GM23338 (cell line): Measurements from ENCODE around the gene LARGE1. TPM values are rescaled to one million over a fixed set of nuclear protein-coding genes. Genes with fewer than 3 reads are reported as not detected.

Experiments
- ATAC-seq: fragments of 200-7000 bp; cut with Tn5 transposase; 3 replicates; pipeline ENCODE4 v1.9.1; 2020
- DNase-seq: peaks from one replicate; pipeline ENCODE4 v3.0.0-alpha.2; 2015; ENCODE audit warnings: low spot score
- H2AFZ ChIP-seq: fragments of 200-600 bp; sonication (generic); 2 replicates; pipeline ENCODE4 v1.8.0; 2016; ENCODE audit warnings: antibody characterized with exemption, mild to moderate bottlenecking, moderate library complexity
- H3F3A ChIP-seq: fragments of 200-600 bp; sonication (generic); replicated peaks from 2 replicates; pipeline ENCODE4 v1.8.0; 2017; ENCODE audit warnings: antibody characterized with exemption, mixed run types, low read depth
- H3K27ac ChIP-seq: fragments of 200-600 bp; sonication (generic); 2 replicates; pipeline ENCODE4 v1.6.1; 2016; ENCODE audit warnings: low read depth
- H3K27me3 ChIP-seq: fragments of 200-600 bp; sonication (generic); 2 replicates; pipeline ENCODE4 v1.8.0; 2016; ENCODE audit warnings: mild to moderate bottlenecking, mixed run types, moderate library complexity; ENCODE audit not compliant: insufficient read depth
- H3K36me3 ChIP-seq: fragments of 200-600 bp; sonication (generic); 2 replicates; pipeline ENCODE4 v1.8.0; 2016; ENCODE audit warnings: mild to moderate bottlenecking; ENCODE audit not compliant: insufficient read depth
- H3K4me1 ChIP-seq: fragments of 200-600 bp; sonication (generic); 2 replicates; pipeline ENCODE4 v1.8.0; 2016; ENCODE audit warnings: mild to moderate bottlenecking, moderate library complexity; ENCODE audit not compliant: insufficient read depth
- H3K4me2 ChIP-seq: fragments of 200-600 bp; sonication (generic); 2 replicates; pipeline ENCODE4 v1.7.1; 2017; ENCODE audit warnings: mixed run types
- H3K4me3 ChIP-seq: fragments of 200-600 bp; sonication (generic); 2 replicates; pipeline ENCODE4 v1.6.1; 2016; ENCODE audit warnings: mixed run types
- H3K79me2 ChIP-seq: fragments of 200-600 bp; sonication (generic); replicated peaks from 2 replicates; pipeline ENCODE4 v1.8.0; 2017; ENCODE audit warnings: mild to moderate bottlenecking; ENCODE audit not compliant: insufficient read depth
- H3K9me2 ChIP-seq: fragments of 200-600 bp; sonication (generic); 2 replicates; pipeline ENCODE4 v1.8.0; 2017; ENCODE audit not compliant: insufficient read depth
- H4K20me1 ChIP-seq: fragments of 200-600 bp; sonication (generic); replicated peaks from 2 replicates; pipeline ENCODE4 v1.8.0; 2017; ENCODE audit warnings: mild to moderate bottlenecking; ENCODE audit not compliant: insufficient read depth
- H3K27ac Mint-ChIP-seq: 2 replicates; pipeline ENCODE4 v1.8.0; 2020; ENCODE audit warnings: inconsistent platforms, mild to moderate bottlenecking, moderate library complexity, mixed read lengths
- H3K27me3 Mint-ChIP-seq: 3 replicates; pipeline ENCODE4 v1.8.0; 2022; ENCODE audit warnings: low read depth, mild to moderate bottlenecking, moderate library complexity, mixed read lengths, inconsistent platforms; ENCODE audit not compliant: insufficient read depth, poor library complexity
- H3K36me3 Mint-ChIP-seq: 3 replicates; pipeline ENCODE4 v1.8.0; 2021; ENCODE audit warnings: low read depth, mild to moderate bottlenecking, inconsistent platforms, moderate library complexity, mixed read lengths
- H3K4me1 Mint-ChIP-seq: 3 replicates; pipeline ENCODE4 v1.8.0; 2020; ENCODE audit warnings: mild to moderate bottlenecking, inconsistent platforms, mixed read lengths
- H3K4me3 Mint-ChIP-seq: 3 replicates; pipeline ENCODE4 v1.8.0; 2021; ENCODE audit warnings: moderate library complexity, mild to moderate bottlenecking, inconsistent platforms, mixed read lengths
- H3K9me3 Mint-ChIP-seq: 3 replicates; pipeline ENCODE4 v1.8.0; 2020; ENCODE audit warnings: moderate library complexity, mild to moderate bottlenecking, inconsistent platforms, mixed read lengths
- CREB1 ChIP-seq: fragments of 250-450 bp; sonication (Bioruptor Pico); IDR thresholded peaks from 2 replicates; pipeline ENCODE4 v1.5.0; 2020; ENCODE audit warnings: low read depth, mild to moderate bottlenecking, moderate library complexity
- EZH2 ChIP-seq: fragments of 200-600 bp; sonication (generic); IDR thresholded peaks from one replicate; pipeline ENCODE4 v1.8.0; 2017; ENCODE audit warnings: antibody characterized with exemption, mild to moderate bottlenecking, low read depth; ENCODE audit not compliant: unreplicated experiment
- EZH2phosphoT487 ChIP-seq: fragments of 200-600 bp; sonication (generic); IDR thresholded peaks from one replicate; pipeline ENCODE4 v1.8.1; 2018; ENCODE audit warnings: antibody characterized with exemption; ENCODE audit not compliant: unreplicated experiment
- JUNB ChIP-seq: IDR thresholded peaks from one replicate; pipeline ENCODE4 v1.6.1; 2016; ENCODE audit warnings: antibody characterized with exemption; ENCODE audit not compliant: unreplicated experiment
- NANOG ChIP-seq: IDR thresholded peaks from 2 replicates; pipeline ENCODE4 v1.6.1; 2016; ENCODE audit warnings: antibody characterized with exemption, borderline replicate concordance
- STAT1 ChIP-seq: IDR thresholded peaks from one replicate; pipeline ENCODE4 v1.6.1; 2016; ENCODE audit warnings: antibody characterized with exemption; ENCODE audit not compliant: unreplicated experiment
- ZNF114 ChIP-seq: fragments of 250-450 bp; sonication (Bioruptor Pico); IDR thresholded peaks from 2 replicates; pipeline ENCODE4 v1.5.0; 2020; ENCODE audit warnings: mild to moderate bottlenecking, moderate library complexity
- ZNF331 ChIP-seq: fragments of 250-450 bp; sonication (Bioruptor Pico); IDR thresholded peaks from 2 replicates; pipeline ENCODE4 v1.5.0; 2020; ENCODE audit warnings: low read depth, mild to moderate bottlenecking, moderate library complexity
- polyA plus RNA-seq: library from polyadenylated mRNA; unstranded; fragments of >200 nt; fragmentation: Nextera tagmentation; extraction: Ambion mirVana; gene quantifications from 2 replicates; pipeline ENCODE4 v1.2.1, GENCODE V29; 2016
- total RNA-seq: library from RNA; depleted of rRNA; stranded (reverse); fragments of >200 nt; shearing (Covaris generic); gene quantifications from 2 replicates; pipeline ENCODE4 v1.2.3, GENCODE V29; 2014
- TF ChIP-seq, protein P1 (sequence below): IDR thresholded peaks from one replicate; pipeline ENCODE4 v1.6.1; 2018; ENCODE audit warnings: antibody characterized with exemption; ENCODE audit not compliant: unreplicated experiment
- TF ChIP-seq, protein P2 (sequence below): fragments of 250-450 bp; sonication (Bioruptor Pico); IDR thresholded peaks from 2 replicates; pipeline ENCODE4 v1.5.0; 2020; ENCODE audit warnings: mild to moderate bottlenecking, moderate library complexity

The LARGE1 gene
- total and polyA plus RNA-seq, 2 experiments from 2014 or later: 12.8 to 75.6 TPM

DNA sequence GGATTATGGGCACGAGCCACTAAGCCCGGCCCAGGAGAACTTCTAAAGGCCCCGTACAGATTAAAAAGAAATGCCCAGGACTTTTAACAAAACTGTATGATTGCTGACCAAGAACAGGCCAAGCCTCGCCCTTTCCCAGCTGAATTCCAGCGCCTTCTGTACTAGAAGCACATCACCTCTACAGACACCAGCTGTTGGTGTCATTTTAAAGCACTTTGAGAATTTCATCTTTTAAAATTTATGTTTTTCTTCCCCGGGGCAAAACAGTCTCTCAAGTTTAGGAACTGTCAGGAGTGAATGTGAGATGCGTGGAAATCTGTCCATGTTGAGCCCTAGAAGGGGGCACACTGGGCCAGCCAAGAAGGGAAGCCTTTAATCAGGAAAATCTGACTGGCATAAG is 362.4 kb downstream of the LARGE1 start:
- TF ChIP-seq ZNF114 (CRISPR knock-in tag) (no peak), JUNB (no peak)
- no peak overlapping the region for H3K4me3 ChIP-seq
- Mint-ChIP-seq H3K27ac (no peak overlapping the region), H3K27me3 (peaks cover 6% of the 10 kb centered on the region), H3K36me3 (peaks cover 26% of the 10 kb centered on the region), H3K4me3 (no peak overlapping the region), H3K9me3 (no peaks in the 10 kb centered on the region), H3K4me1 (peaks cover 21% of the 10 kb centered on the region)
- no peak overlapping the region for H3K27ac ChIP-seq
- no peaks in the 10 kb centered on the region for H3K27me3 ChIP-seq
- DNase-seq: no peak
- no peaks in the 10 kb centered on the region; the same call in 1 of the 2 replicates for H3K9me2 ChIP-seq
- no peaks in the 10 kb centered on the region for H3K36me3 ChIP-seq
- no peak overlapping the region for H3K4me2 ChIP-seq
- H4K20me1 ChIP-seq: peaks cover 17% of the 10 kb centered on the region
- ATAC-seq: no peak
- no peak overlapping the region for H2AFZ ChIP-seq
- peaks cover 20% of the 10 kb centered on the region for H3K79me2 ChIP-seq
- H3F3A ChIP-seq: no peaks in the 10 kb centered on the region
- H3K4me1 ChIP-seq: no peaks in the 10 kb centered on the region

GRCh38 chr22:33555814-33556522 is 364.3 kb downstream of the LARGE1 start:
- Histone ChIP-seq H2AFZ (no peak overlapping the region), H3K4me1 (no peaks in the 10 kb centered on the region), H4K20me1 (peaks cover 17% of the 10 kb centered on the region), H3F3A (no peaks in the 10 kb centered on the region), H3K79me2 (peaks cover 18% of the 10 kb centered on the region), H3K4me3 (no peak overlapping the region), H3K27ac (no peak overlapping the region), H3K36me3 (no peaks in the 10 kb centered on the region), H3K27me3 (no peaks in the 10 kb centered on the region), H3K4me2 (no peak overlapping the region), H3K9me2 (no peaks in the 10 kb centered on the region)
- DNase-seq (no peak), ATAC-seq (no peak)
- H3K27me3 Mint-ChIP-seq: peaks cover 4% of the 10 kb centered on the region
- peaks cover 14% of the 10 kb centered on the region for H3K36me3 Mint-ChIP-seq
- TF ChIP-seq CREB1 (CRISPR knock-in tag) (no peak), ZNF114 (CRISPR knock-in tag) (no peak), EZH2 (no peak), STAT1 (no peak), NANOG (no peak), EZH2phosphoT487 (no peak), ZNF331 (CRISPR knock-in tag) (no peak)
- TF ChIP-seq, protein P1, sequence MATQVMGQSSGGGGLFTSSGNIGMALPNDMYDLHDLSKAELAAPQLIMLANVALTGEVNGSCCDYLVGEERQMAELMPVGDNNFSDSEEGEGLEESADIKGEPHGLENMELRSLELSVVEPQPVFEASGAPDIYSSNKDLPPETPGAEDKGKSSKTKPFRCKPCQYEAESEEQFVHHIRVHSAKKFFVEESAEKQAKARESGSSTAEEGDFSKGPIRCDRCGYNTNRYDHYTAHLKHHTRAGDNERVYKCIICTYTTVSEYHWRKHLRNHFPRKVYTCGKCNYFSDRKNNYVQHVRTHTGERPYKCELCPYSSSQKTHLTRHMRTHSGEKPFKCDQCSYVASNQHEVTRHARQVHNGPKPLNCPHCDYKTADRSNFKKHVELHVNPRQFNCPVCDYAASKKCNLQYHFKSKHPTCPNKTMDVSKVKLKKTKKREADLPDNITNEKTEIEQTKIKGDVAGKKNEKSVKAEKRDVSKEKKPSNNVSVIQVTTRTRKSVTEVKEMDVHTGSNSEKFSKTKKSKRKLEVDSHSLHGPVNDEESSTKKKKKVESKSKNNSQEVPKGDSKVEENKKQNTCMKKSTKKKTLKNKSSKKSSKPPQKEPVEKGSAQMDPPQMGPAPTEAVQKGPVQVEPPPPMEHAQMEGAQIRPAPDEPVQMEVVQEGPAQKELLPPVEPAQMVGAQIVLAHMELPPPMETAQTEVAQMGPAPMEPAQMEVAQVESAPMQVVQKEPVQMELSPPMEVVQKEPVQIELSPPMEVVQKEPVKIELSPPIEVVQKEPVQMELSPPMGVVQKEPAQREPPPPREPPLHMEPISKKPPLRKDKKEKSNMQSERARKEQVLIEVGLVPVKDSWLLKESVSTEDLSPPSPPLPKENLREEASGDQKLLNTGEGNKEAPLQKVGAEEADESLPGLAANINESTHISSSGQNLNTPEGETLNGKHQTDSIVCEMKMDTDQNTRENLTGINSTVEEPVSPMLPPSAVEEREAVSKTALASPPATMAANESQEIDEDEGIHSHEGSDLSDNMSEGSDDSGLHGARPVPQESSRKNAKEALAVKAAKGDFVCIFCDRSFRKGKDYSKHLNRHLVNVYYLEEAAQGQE: no peak
- TF ChIP-seq, protein P2, sequence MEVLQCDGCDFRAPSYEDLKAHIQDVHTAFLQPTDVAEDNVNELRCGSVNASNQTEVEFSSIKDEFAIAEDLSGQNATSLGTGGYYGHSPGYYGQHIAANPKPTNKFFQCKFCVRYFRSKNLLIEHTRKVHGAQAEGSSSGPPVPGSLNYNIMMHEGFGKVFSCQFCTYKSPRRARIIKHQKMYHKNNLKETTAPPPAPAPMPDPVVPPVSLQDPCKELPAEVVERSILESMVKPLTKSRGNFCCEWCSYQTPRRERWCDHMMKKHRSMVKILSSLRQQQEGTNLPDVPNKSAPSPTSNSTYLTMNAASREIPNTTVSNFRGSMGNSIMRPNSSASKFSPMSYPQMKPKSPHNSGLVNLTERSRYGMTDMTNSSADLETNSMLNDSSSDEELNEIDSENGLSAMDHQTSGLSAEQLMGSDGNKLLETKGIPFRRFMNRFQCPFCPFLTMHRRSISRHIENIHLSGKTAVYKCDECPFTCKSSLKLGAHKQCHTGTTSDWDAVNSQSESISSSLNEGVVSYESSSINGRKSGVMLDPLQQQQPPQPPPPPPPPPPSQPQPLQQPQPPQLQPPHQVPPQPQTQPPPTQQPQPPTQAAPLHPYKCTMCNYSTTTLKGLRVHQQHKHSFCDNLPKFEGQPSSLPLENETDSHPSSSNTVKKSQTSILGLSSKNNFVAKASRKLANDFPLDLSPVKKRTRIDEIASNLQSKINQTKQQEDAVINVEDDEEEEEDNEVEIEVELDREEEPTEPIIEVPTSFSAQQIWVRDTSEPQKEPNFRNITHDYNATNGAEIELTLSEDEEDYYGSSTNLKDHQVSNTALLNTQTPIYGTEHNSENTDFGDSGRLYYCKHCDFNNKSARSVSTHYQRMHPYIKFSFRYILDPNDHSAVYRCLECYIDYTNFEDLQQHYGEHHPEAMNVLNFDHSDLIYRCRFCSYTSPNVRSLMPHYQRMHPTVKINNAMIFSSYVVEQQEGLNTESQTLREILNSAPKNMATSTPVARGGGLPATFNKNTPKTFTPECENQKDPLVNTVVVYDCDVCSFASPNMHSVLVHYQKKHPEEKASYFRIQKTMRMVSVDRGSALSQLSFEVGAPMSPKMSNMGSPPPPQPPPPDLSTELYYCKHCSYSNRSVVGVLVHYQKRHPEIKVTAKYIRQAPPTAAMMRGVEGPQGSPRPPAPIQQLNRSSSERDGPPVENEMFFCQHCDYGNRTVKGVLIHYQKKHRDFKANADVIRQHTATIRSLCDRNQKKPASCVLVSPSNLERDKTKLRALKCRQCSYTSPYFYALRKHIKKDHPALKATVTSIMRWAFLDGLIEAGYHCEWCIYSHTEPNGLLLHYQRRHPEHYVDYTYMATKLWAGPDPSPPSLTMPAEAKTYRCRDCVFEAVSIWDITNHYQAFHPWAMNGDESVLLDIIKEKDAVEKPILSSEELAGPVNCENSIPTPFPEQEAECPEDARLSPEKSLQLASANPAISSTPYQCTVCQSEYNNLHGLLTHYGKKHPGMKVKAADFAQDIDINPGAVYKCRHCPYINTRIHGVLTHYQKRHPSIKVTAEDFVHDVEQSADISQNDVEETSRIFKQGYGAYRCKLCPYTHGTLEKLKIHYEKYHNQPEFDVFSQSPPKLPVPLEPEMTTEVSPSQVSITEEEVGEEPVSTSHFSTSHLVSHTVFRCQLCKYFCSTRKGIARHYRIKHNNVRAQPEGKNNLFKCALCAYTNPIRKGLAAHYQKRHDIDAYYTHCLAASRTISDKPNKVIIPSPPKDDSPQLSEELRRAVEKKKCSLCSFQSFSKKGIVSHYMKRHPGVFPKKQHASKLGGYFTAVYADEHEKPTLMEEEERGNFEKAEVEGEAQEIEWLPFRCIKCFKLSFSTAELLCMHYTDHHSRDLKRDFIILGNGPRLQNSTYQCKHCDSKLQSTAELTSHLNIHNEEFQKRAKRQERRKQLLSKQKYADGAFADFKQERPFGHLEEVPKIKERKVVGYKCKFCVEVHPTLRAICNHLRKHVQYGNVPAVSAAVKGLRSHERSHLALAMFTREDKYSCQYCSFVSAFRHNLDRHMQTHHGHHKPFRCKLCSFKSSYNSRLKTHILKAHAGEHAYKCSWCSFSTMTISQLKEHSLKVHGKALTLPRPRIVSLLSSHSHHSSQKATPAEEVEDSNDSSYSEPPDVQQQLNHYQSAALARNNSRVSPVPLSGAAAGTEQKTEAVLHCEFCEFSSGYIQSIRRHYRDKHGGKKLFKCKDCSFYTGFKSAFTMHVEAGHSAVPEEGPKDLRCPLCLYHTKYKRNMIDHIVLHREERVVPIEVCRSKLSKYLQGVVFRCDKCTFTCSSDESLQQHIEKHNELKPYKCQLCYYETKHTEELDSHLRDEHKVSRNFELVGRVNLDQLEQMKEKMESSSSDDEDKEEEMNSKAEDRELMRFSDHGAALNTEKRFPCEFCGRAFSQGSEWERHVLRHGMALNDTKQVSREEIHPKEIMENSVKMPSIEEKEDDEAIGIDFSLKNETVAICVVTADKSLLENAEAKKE (CRISPR knock-in tag): no peak
- no peak overlapping the region for H3K27ac Mint-ChIP-seq
- H3K9me3 Mint-ChIP-seq: no peaks in the 10 kb centered on the region
- peaks cover 11% of the 10 kb centered on the region; the same call in 2 of the 3 replicates for H3K4me1 Mint-ChIP-seq
- H3K4me3 Mint-ChIP-seq: no peak overlapping the region
